GM21515 (cell line): ENCODE measurements around the gene C1orf159.
"Not testable (repeated sequence)": the region's sequence is repeated elsewhere in the genome, so short reads cannot be mapped to it uniquely, and the experiment has no call there.

Source experiments
- ATAC-seq: cut with Tn5 transposase; IDR thresholded peaks from one replicate; pipeline ENCODE4 v1.9.1; 2021; ENCODE audit not compliant: unreplicated experiment

C1orf159 gene

DNA sequence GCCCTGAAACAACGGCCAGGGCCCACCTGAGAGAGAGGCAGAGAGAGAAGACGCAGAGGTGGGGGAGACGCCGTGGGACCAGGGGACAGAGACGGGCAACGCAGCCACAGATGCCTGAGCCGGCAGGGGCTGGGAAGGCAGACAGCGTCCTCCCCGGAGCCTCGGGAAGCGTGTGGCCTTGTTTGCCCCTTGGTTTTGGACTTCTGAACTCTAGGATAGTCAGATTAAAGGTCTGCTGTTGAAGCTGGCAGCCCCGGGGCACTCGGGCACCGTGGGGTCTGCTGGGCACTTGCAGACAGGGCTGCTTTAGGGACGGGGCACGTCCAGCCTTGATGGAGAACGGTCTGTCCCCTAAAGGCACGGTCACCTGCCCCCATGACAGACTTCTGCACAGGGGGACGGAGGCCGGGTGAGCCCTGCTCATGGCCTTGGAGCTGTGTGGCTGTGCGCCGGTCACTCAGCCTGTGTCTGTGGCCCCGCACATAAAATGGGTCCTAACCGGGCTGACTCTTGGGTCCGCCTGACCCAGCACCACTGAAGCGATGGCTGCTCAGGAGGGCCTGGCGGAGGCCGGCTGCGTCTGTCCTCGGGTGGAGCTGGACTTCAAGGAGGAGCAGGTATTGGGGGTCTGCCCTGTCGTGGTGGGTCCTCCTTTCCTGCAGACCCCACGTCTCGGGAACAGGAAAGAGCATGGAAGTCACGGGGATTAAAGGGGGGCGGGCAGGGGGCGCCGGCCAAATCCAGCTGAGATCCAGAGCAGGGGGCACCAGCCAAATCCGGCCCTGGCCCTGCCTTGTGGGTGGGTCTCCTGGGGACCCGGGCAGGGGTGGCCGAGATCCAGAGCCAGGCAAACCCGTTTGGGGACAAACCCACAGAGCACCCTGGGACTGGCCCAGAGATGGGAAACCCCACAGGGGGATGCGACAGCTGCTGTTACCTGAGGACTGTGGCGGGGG is 32.2 kb downstream of the C1orf159 start:
- no peak for ATAC-seq

DNA sequence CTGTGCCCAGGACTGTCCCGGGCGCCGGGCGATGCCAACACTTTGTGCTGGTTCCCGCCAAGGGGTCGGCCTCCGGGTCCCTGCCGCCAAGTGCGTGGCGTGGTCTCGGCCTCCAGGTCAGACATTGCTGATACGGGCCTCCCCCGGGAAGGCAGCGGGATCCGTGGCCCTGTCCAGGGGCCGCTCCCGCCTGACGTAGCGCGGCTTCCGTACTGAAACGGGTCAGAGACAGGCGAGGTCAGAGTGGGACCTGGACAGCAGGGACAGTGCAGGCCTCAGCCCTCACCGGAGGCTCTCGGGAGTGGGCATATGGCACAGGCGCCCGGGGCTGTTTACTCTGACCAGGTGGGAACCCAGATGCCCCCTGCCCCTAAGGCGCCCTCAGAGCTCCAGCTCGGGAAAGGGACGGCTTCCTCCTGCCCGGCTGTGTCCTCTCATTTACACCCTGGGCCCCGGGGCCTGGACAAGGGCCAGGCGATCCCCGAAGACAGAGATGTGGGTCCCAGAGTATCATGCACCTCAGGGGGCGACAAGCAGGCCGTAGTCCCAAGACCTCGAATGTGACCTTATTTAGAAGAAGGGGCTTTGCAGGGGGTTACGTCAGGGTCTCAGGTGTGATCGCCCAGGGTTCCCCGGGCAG is 33.0 kb downstream of the C1orf159 start:
- ATAC-seq: no peak

DNA sequence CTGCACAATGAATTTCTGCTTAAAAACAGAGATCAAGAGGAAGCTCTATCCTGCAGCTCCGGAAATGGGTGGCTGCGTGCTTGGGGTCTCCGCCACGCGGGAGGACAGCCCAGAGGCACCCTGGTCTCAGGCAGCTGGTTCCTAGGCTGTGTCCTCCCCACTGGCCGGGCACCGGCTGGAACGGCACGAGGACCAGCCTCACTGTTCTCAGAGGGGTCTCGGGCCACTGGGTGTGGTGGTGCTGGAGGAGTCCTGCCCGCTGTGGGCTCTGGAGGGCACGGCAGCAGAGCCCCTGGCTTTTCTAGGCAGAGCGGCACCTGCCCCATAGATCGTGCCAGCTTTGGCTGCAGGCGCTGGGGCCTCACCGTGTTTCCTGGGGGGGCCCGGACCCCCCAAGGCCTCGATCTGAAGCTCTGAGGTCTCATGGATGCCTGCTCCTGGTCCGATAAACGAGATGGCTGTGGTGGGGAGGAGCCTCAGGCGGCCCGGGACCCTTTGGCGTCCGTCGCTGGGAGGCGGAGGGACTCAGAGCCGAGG is 33.6 kb downstream of the C1orf159 start:
- no peak for ATAC-seq

DNA sequence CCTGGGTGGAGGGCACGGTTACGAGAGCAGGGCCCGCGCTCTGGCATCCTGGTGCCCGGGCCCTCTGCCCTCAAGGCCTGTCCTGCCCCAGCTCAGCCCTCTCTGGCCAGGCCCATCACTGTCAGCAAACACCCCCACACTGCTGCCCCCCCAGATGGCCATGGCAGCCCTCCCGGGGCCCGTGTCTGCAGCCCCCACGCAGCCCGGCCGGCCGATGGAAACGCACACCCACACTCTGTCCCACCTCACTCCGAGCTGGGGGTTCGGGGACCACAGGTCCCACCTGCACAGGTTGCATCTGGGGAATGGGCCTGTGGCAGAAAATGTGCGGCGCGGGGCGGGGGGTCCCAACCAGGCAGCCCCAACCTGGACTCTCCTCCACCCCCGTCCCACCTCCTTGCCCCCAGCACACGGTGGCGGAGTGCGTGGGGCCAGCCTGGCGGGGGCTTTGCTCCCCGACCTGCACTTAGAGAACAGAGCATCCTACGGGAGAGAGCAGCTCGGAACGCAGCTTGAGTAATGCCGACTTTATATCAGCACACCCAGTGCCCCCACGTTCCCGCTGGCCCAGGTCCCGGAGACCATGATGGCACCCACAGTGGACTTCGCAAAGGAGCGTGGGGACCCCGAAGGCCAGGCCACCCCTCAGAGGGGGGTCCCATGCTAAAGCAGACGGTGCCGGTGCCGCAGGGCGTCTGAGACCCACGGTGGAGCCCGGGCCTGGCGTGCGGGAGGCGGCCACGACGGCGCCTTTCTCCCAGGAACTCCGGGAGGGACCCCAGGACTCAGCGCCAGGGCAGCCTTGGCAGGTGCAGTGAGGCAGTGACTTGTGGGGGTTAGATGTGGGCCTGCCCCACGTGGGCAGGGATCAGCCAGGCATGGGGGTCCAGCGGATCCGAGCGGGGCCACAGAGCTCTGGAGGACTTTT is 34.3 kb downstream of the C1orf159 start:
- no peak for ATAC-seq

DNA sequence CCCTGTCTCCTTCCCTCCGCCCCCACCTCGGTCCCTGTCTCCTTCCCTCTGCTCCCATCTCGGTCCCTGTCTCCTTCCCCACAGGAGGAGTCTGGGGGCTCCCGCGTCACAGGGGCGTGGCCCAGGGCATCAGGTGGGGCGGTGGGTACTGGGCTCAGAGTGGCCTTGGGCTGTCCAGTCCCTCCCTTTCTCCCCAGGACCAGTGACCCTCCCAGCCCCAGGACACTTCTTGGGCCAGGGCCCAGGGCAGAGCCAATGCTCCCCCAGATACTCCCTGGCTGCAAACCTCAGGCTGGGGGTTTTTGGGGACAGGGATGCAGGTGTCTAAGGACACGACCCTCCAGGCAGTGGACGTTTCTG is 35.0 kb downstream of the C1orf159 start:
- no peak for ATAC-seq

DNA sequence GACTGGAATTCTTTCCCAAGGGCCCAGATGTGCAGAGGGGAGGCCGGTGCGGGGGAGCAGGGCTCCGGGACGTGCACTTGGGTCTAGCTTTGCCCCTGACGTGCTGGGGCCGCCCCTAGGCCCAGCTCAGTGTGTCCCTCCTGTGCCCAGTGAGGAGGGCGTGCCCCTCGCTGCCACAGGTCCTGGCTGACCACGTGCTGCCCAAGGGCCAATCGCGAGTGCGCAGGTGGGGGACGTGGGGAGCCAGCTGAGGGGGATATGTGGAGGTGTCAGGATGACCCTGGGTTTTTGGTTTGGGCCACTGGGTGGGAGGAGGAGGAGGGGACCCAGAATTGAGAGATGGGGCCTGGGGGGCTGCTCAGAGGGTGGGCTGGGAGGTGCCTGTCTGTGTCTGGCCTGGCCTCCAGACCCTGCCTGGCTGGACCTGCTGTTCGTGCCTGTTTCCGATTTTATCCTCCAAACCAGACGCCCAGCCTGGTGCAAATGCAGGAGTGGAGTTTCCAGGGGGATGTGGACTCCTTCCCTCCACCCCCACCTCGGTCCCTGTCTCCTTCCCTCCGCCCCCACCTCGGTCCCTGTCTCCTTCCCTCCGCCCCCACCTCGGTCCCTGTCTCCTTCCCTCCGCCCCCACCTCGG is 35.6 kb downstream of the C1orf159 start:
- no peak for ATAC-seq

DNA sequence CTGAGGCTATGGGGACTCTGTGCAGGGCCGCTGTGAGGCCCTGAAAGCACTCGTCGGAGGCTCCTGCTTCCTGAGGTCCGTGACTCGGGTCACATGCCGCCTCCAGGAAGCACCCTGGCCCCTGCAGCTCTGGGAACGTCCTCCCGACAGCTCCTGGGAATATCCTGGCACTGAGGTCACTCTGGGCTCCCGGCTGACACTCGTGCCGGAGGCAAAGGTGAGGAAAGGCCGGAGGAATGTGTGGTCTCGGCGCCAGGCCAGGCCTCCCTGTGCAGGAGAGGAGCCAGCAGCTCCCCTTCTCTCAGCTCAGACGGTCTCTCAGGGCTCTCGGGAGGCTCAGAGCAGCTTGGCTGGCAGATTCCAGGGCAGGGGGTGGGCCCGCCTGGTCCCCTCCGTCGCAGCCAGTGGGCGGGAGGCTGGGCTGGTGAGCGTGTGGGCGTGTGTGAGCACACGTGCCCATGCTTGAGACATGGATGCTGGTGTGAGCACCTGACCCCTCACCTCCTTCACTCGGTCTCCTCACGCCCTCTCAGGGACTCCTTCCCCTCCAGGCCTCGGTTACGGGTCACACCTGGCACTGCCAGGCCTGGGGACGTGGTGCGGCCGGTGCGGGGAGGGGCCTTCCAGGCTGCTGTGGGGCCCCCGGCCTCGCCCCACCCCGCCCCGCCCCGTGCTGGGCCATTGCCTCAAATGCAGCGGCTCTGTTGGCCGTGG is 36.3 kb downstream of the C1orf159 start:
- ATAC-seq: no peak

DNA sequence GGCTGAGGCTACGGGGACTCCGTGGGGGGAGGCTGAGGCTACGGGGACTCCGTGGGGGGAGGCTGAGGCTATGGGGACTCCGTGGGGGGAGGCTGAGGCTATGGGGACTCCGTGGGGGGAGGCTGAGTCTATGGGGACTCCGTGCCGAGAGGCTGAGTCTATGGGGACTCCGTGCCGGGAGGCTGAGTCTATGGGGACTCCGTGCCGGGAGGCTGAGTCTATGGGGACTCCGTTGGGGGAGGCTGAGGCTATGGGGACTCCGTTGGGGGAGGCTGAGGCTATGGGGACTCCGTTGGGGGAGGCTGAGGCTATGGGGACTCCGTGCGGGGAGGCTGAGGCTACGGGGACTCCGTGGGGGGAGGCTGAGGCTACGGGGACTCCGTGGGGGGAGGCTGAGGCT is 38.5 kb downstream of the C1orf159 start:
- not testable (repeated sequence) for ATAC-seq

DNA sequence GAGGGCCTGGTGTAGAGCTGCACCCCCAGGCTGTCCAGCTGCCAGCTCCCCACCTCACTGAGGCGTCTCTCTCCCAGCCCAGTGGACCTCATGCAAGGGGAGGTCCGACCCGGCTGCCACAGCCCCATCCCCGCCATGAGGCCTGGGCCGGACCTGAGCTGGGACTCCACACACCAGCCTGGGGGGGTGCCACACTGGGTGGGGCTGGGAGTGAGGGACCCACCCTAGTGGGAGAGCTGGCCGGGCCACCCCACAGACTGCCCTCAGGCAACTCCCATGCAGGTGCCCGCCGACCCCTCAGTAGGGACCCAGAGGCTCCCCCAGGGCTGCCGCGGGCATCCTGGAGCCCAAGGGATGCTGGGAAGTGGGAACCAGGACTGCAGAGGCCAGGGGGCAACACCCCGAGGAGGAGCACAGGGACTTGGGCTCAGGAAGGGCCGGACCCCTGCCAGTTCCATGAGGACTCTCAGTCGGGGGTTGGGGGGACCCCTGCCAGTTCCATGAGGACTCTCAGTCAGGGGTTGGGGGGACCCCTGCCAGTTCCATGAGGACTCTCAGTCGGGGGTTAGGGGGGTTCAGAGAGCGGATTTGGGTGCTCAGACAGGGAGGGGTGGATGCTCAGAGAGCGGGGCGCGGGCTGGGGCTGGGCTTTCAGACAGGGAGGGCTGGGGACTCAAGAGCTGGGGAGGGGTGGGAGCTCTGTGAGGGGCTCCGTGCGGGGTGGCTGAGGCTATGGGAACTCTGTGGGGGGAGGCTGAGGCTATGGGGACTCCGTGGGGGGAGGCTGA is 40.5 kb downstream of the C1orf159 start:
- no peak for ATAC-seq

DNA sequence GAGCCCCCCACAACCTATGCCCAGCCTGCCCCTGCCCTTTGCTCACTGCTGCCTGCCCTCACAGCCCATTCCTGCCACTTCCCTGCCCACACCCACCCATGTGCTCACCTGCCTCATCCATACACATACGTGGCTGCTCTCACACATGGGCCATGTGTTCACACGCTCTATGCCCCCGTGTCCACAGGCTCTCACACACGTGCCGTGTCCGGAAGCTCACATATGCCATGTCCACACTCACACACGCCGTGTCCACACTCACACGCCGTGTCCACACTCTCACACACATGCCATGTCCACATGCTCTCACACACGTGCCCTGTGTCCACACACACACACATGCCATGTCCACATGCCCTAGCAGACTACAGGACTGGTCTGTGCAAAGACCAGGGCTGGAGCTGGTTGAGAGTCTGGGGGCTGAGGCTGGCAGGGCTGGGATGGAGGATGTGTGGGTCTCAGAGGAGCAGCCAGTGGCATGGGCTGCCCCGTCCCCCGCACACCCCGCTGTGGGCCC is 41.2 kb downstream of the C1orf159 start:
- ATAC-seq: no peak

DNA sequence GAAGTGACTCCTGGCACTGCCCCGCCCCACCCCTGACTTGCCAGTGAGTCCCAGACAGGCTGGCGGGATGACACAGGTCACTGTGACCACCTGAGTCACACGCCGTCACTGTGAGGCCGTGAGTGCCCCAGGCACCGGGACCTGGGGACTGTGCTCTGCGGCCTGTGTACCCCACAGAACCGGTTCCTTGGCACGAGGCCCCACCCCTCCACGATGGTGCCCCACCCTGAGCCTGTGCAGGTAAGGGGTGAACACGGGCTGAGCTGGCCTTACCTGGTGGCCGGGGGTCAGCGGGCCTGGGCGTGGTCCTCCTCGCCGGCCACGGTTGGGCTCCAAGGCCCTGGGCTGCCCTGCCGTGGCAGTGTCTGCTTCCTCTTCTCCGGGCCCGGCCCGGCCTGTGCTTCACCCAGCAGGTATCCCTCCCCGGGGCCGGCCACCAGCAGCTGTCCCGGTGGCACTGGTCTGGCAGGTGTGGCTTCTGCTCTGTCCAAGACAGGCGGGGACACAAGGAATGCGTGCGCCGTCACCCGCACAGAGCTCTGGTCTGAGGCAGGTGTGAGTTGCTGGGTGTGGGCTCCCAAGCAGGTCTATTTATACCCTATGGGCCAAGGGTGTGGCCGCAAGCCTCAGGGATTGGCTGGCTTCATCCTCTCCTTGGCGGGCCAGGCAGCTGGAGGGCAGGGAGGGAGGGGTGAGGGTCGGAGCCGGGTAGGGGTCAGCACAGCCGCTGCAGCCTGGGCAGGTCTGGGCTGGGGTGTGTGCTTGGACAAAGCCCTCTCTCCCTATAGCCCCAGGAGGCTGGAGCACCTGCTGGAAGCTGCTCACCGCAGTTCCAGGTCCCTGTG is 41.9 kb downstream of the C1orf159 start, which contains the start of gene RNF223:
RNF223 (minus strand) TSS at position 564 of the 845 bp plus-strand sequence. CDS start 1,740 bp downstream, outside the sequence.
- no peak for ATAC-seq

DNA sequence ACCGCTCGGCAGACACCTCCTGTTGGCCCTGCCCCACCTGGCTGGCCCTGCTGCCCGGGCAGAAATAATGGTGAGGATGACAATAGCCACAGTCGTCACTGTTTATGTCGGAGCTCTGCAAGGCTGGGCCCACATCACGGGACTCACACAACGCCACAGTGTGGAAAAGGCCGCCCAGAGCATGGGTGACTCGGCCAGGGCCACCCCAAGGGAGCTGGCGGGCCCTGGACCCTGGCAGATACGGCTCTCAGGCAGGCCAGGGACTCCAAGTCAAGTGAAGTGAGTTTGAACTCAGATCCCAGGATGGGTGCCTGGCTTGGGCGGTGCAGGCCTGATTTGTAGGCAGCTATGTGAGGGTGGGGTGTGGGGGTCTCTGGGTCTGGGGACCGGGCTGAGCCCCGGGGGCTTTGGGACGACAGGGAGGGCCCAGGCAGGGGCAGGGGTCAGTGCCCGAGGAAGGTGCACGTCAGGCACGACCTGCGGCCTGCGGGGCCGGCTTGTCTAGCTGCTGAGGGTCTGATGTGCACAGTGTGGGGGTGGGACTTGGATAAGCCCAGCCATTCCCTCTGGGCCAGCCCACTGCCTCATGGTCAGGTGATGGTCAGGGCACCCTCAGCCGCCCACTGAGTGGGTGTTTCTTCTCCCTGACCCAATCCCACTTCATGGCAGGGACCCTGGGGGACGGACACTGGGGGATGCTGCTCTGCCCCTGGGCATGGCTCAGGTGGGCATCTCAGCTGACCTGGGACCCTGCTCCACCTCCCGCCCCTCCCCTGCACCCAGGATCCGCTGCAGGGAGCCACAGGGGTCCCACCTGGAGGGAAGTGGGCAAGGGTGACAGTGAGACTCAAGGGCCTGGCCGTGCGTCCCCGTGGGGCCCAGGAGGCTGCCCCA is 42.8 kb downstream of the C1orf159 start:
- no peak for ATAC-seq

DNA sequence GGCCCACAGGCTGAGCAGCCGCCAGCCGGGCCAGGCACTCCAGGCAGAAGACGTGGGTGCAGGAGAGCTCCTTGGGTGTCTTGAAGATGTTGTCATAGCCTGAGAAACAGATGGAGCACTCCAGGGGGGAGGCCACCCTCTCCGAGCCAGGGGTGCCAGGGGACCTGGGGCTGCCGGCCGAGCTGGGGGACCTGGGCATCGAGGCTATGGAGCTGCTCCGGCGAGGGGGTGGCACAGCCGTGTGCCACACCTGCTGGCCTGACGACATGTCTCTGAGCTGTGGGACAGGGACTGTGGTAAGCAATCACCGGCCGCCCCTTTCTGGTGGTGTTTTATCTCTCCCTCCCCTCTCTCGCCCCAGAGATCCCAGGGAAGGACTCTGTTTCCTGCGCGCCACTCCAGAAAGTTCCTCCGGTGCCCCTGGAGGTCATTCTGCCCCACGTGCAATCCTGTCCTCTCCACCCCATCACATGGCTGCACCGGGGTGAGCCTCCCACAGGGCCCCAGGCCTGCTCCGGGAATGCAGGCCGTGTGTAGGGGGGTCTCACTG is 43.5 kb downstream of the C1orf159 start:
- ATAC-seq: no peak

DNA sequence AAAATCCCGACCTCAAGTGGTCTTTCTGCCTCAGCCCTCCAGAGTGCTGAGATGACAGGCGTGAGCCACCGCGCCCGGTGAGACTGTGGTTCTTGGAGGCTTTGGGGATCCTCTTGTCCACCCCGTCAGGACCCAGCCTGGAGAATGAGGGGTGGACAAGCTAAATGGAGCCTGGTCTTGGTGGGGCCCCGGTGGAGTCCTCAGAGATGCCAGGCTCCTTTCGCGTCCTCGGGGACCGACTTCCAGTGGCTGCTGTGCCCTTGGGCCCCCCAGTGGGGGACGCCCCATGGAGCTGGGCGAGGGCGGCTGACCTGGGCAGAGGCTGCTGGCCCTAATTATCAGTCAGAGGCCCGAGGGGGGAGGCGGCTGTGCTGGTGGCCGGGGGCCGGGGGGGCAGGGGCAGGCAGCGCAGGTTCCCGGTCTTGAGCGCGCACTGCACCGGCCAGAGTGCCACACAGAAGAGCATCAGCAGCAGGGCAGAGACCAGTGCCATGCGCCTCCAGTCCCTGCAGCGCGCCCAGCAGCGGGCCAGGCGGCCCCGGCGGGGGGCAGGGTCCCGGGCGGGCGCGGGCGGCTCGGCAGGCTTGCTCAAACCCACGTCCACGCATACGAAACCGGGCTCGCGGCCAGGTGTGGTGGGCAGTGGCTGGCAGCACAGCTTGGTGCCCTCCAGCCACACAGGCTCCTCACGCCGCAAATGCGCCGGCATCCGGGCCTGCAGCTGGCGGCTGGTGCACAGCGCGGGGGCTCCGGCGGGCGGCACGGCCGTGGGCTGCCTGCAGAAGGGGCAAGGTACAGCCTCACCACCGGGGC is 44.2 kb downstream of the C1orf159 start:
- no peak for ATAC-seq
